Measurements from ENCODE around the gene GRM5.
"Not testable (repeated sequence)": the region's sequence is repeated elsewhere in the genome, so short reads cannot be mapped to it uniquely, and the experiment has no call there.

GRM5 gene

GRCh38 chr11:89067264-89067663, 1.5 kb upstream of the GRM5 start:
- no peak overlapping the region for H3K9ac ChIP-seq (ENCODE audit: low read length)
- H3K4me3 ChIP-seq (ENCODE audit: low read depth, low read length, poor library complexity, severe bottlenecking) = no peak overlapping the region
- no peaks in the 10 kb centered on the region for H3K27me3 ChIP-seq (ENCODE audit: insufficient read depth, low read length)
- no peaks in the 10 kb centered on the region for H3K9me2 ChIP-seq (ENCODE audit: low read depth, low read length)
- H3K79me2 ChIP-seq (ENCODE audit: insufficient read depth, low read length) = no peaks in the 10 kb centered on the region
- no peak overlapping the region for H3K4me2 ChIP-seq (ENCODE audit: low read length)
- H3K4me1 ChIP-seq (ENCODE audit: insufficient read depth, low read length, severe bottlenecking) = no peaks in the 10 kb centered on the region
- H3K9me3 ChIP-seq (ENCODE audit: low read length) = no peaks in the 10 kb centered on the region
- no peak for TF ChIP-seq CTCF (IDR thresholded peaks at IDR 0.05; ENCODE audit: low read length)
- no peak for TF ChIP-seq EZH2 (IDR thresholded peaks at IDR 0.05; ENCODE audit: borderline replicate concordance, low read length)
- H4K20me1 ChIP-seq (ENCODE audit: insufficient read depth, low read length) = no peaks in the 10 kb centered on the region
- no peak overlapping the region for H2AFZ ChIP-seq (ENCODE audit: low read length)
- H3F3A ChIP-seq (ENCODE audit: insufficient read depth, low read length) = no peaks in the 10 kb centered on the region
- H3K27ac ChIP-seq (ENCODE audit: low read depth, low read length, poor library complexity, severe bottlenecking) = no peak overlapping the region
- no peaks in the 10 kb centered on the region for H3K36me3 ChIP-seq (ENCODE audit: insufficient read depth, low read length)

GRCh38 chr11:89065066-89065465, 716 bp downstream of the GRM5 start:
- H3K9me2 ChIP-seq (ENCODE audit: low read depth, low read length) = no peaks in the 10 kb centered on the region
- no peaks in the 10 kb centered on the region for H3K79me2 ChIP-seq (ENCODE audit: insufficient read depth, low read length)
- no peaks in the 10 kb centered on the region for H3K27me3 ChIP-seq (ENCODE audit: insufficient read depth, low read length)
- TF ChIP-seq CTCF (IDR thresholded peaks at IDR 0.05; ENCODE audit: low read length) (no peak), EZH2 (IDR thresholded peaks at IDR 0.05; ENCODE audit: borderline replicate concordance, low read length) (no peak)
- no peak overlapping the region for H3K4me2 ChIP-seq (ENCODE audit: low read length)
- no peaks in the 10 kb centered on the region for H3K36me3 ChIP-seq (ENCODE audit: insufficient read depth, low read length)
- H2AFZ ChIP-seq (ENCODE audit: low read length) = no peak overlapping the region
- no peak overlapping the region for H3K27ac ChIP-seq (ENCODE audit: low read depth, low read length, poor library complexity, severe bottlenecking)
- no peaks in the 10 kb centered on the region for H4K20me1 ChIP-seq (ENCODE audit: insufficient read depth, low read length)
- H3K9ac ChIP-seq (ENCODE audit: low read length) = no peak overlapping the region
- H3K9me3 ChIP-seq (ENCODE audit: low read length) = no peaks in the 10 kb centered on the region
- H3K4me3 ChIP-seq (ENCODE audit: low read depth, low read length, poor library complexity, severe bottlenecking) = no peak overlapping the region
- H3F3A ChIP-seq (ENCODE audit: insufficient read depth, low read length) = no peaks in the 10 kb centered on the region
- H3K4me1 ChIP-seq (ENCODE audit: insufficient read depth, low read length, severe bottlenecking) = no peaks in the 10 kb centered on the region

GRCh38 chr11:89063481-89063951, 2.3 kb downstream of the GRM5 start:
- H3K4me3 ChIP-seq (ENCODE audit: low read depth, low read length, poor library complexity, severe bottlenecking); H2AFZ ChIP-seq (ENCODE audit: low read length); H3K79me2 ChIP-seq (ENCODE audit: insufficient read depth, low read length); H3K4me2 ChIP-seq (ENCODE audit: low read length); H3K36me3 ChIP-seq (ENCODE audit: insufficient read depth, low read length); H3K9ac ChIP-seq (ENCODE audit: low read length); H4K20me1 ChIP-seq (ENCODE audit: insufficient read depth, low read length); H3K9me3 ChIP-seq (ENCODE audit: low read length); H3K4me1 ChIP-seq (ENCODE audit: insufficient read depth, low read length, severe bottlenecking); H3F3A ChIP-seq (ENCODE audit: insufficient read depth, low read length); H3K9me2 ChIP-seq (ENCODE audit: low read depth, low read length); H3K27ac ChIP-seq (ENCODE audit: low read depth, low read length, poor library complexity, severe bottlenecking); H3K27me3 ChIP-seq (ENCODE audit: insufficient read depth, low read length): not testable (repeated sequence)

DNA sequence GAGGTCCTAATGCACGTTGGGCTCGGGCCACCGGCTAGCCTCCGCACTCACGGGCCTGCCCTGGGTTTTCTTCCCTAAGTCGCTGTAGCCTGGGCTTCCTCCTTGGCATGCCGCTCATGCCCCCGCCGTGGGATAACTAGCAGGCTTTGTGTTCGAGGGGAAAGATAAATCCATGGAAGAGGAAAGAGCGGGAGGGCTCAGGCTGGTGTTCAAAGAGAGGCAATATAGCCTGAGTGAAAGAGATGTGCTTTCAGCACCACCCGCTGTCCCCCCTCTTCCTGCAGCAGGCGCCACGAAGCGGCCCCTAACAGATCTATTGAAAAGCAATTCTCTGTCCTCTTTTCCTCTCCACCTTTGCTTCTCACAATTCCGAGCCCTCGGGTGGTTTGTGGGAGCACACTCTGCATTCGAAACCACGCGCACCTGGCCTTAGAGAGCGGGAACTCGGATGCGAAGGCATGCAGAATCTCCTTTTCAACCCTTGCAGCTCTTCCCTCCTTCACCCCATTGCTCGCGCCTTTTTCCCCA, 2.9 kb downstream of the GRM5 start:
- not testable (repeated sequence) for H2AFZ ChIP-seq (ENCODE audit: low read length); H4K20me1 ChIP-seq (ENCODE audit: insufficient read depth, low read length); H3K4me1 ChIP-seq (ENCODE audit: insufficient read depth, low read length, severe bottlenecking); H3K79me2 ChIP-seq (ENCODE audit: insufficient read depth, low read length); H3F3A ChIP-seq (ENCODE audit: insufficient read depth, low read length); H3K36me3 ChIP-seq (ENCODE audit: insufficient read depth, low read length); H3K9me3 ChIP-seq (ENCODE audit: low read length); H3K9ac ChIP-seq (ENCODE audit: low read length); H3K27ac ChIP-seq (ENCODE audit: low read depth, low read length, poor library complexity, severe bottlenecking); H3K27me3 ChIP-seq (ENCODE audit: insufficient read depth, low read length); H3K9me2 ChIP-seq (ENCODE audit: low read depth, low read length); H3K4me3 ChIP-seq (ENCODE audit: low read depth, low read length, poor library complexity, severe bottlenecking); H3K4me2 ChIP-seq (ENCODE audit: low read length)

- H3K36me3 ChIP-seq (ENCODE audit: insufficient read depth, low read length); H3K4me2 ChIP-seq (ENCODE audit: low read length); H4K20me1 ChIP-seq (ENCODE audit: insufficient read depth, low read length); H3K4me1 ChIP-seq (ENCODE audit: insufficient read depth, low read length, severe bottlenecking); H3K79me2 ChIP-seq (ENCODE audit: insufficient read depth, low read length); H3K27me3 ChIP-seq (ENCODE audit: insufficient read depth, low read length); H3K27ac ChIP-seq (ENCODE audit: low read depth, low read length, poor library complexity, severe bottlenecking); H2AFZ ChIP-seq (ENCODE audit: low read length); H3K9ac ChIP-seq (ENCODE audit: low read length); H3K4me3 ChIP-seq (ENCODE audit: low read depth, low read length, poor library complexity, severe bottlenecking); H3F3A ChIP-seq (ENCODE audit: insufficient read depth, low read length); H3K9me3 ChIP-seq (ENCODE audit: low read length); H3K9me2 ChIP-seq (ENCODE audit: low read depth, low read length): not testable (repeated sequence)
These were observed 3.9 kb downstream of the GRM5 start for GRCh38 chr11:89061839-89062238.

- H3K36me3 ChIP-seq (ENCODE audit: insufficient read depth, low read length); H3K9ac ChIP-seq (ENCODE audit: low read length): not testable (repeated sequence)
These were observed 8.4 kb downstream of the GRM5 start for GRCh38 chr11:89057406-89057805.

More at GRCh38 chr11:89057406-89057805, 8.4 kb downstream of the GRM5 start:
- H2AFZ ChIP-seq (ENCODE audit: low read length); H3K9me3 ChIP-seq (ENCODE audit: low read length); H3K4me3 ChIP-seq (ENCODE audit: low read depth, low read length, poor library complexity, severe bottlenecking); H3K4me1 ChIP-seq (ENCODE audit: insufficient read depth, low read length, severe bottlenecking); H3K4me2 ChIP-seq (ENCODE audit: low read length); H3K27ac ChIP-seq (ENCODE audit: low read depth, low read length, poor library complexity, severe bottlenecking); H3K9me2 ChIP-seq (ENCODE audit: low read depth, low read length); H4K20me1 ChIP-seq (ENCODE audit: insufficient read depth, low read length); H3K27me3 ChIP-seq (ENCODE audit: insufficient read depth, low read length); H3K79me2 ChIP-seq (ENCODE audit: insufficient read depth, low read length); H3F3A ChIP-seq (ENCODE audit: insufficient read depth, low read length): not testable (repeated sequence)
